HUES64 (cell line): Measurements from ENCODE around the gene SLC16A3. TPM values are rescaled to one million over a fixed set of nuclear protein-coding genes. Genes with fewer than 3 reads are reported as not detected.
"Not testable (repeated sequence)": the region's sequence is repeated elsewhere in the genome, so short reads cannot be mapped to it uniquely, and the experiment has no call there.

Experiments
- H3K27ac ChIP-seq: 2 replicates; pipeline ENCODE4 v1.7.0; 2013; ENCODE audit warnings: low read depth, low read length, inconsistent platforms
- H3K27me3 ChIP-seq: 2 replicates; pipeline ENCODE4 v1.6.1; 2013; ENCODE audit warnings: mild to moderate bottlenecking, low read length; ENCODE audit not compliant: insufficient read depth
- H3K36me3 ChIP-seq: 2 replicates; pipeline ENCODE4 v1.6.1; 2013; ENCODE audit warnings: mild to moderate bottlenecking, low read length; ENCODE audit not compliant: insufficient read depth
- H3K4me1 ChIP-seq: 2 replicates; pipeline ENCODE4 v1.6.1; 2013; ENCODE audit warnings: mild to moderate bottlenecking, low read length, moderate library complexity; ENCODE audit not compliant: insufficient read depth
- H3K4me3 ChIP-seq: 2 replicates; pipeline ENCODE4 v1.5.1; 2013; ENCODE audit warnings: mild to moderate bottlenecking, low read length, moderate library complexity
- H3K9ac ChIP-seq: 2 replicates; pipeline ENCODE4 v1.6.1; 2013; ENCODE audit warnings: mild to moderate bottlenecking, low read depth, low read length
- H3K9me3 ChIP-seq: 2 replicates; pipeline ENCODE4 v1.6.1; 2013; ENCODE audit warnings: low read depth, low read length; ENCODE audit not compliant: insufficient read depth
- WGBS: fragments of 150-250, 120-280 bp; methylation state at CpG from one replicate; pipeline ENCODE4 v1.1.7; 2013; ENCODE audit warnings: missing lambda C conversion rate; 5-methylcytosine and 5-hydroxymethylcytosine counted together
- polyA plus RNA-seq, 2 experiments: library from polyadenylated mRNA; stranded (reverse); fragments of 50-300 nt; gene quantifications; one replicate each; pipeline ENCODE4 v1.2.3, GENCODE V29; 2013

SLC16A3 gene
- 7.1 TPM for polyA plus RNA-seq (2013, experiment 1 of 2)
- 20.4 TPM for polyA plus RNA-seq (2013, experiment 2 of 2)

- no peak within 1 kb of the TSS for H3K9ac ChIP-seq
- no peak within 1 kb of the TSS for H3K27ac ChIP-seq
- H3K27me3 ChIP-seq, result peaks cover 64% of the 10 kb centered on the region
- H3K9me3 ChIP-seq, result no peaks in the 10 kb centered on the region
- peak within 1 kb of the TSS; percentile 53 for H3K4me3 ChIP-seq
- no peaks in the 10 kb centered on the region for H3K36me3 ChIP-seq
- 4% methylated on average over 105 of the region's 105 CpGs for WGBS
- peaks cover 5% of the 10 kb centered on the region for H3K4me1 ChIP-seq
Observed at GRCh38 chr17:82228842-82229697, at the start of gene SLC16A3. Gene SLC16A3 (plus strand): TSS chr17:82229042. CDS start chr17:82236009, 6,967 bp downstream.

- H3K36me3 ChIP-seq, result peaks cover 9% of the 10 kb centered on the region; the same call in 1 of the 2 replicates
- H3K27ac ChIP-seq, result no peak overlapping the region
Observed at GRCh38 chr17:82179412-82179811, 49.4 kb upstream of the SLC16A3 start.

DNA sequence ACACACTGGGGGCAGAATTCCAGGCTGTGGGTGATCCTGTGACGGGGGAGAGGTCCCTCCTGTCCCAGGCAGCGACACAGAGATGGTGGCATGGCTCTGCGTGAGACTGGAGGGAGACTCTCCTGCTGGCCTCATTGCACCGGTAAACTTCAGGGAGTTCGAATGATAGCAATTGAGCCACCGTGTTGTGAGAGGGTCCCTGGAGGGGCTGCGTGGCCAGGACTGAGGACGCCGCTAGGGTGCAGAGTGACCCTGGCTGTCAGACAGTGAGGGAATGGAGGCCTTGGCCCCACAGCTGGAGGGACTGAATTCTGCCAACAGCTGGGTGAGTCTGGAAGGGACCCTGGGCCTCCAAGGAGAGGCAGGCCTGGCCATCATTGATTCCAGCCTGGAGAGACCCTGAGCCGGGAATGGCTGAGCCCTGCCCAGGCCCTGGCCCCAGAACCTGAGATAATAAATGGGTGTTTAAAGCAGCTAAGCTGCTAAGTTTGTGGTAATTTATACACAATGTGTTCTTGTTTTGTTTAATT lies 48.8 kb upstream of the SLC16A3 start:
- WGBS, result 96% methylated on average over 10 of the region's 10 CpGs

More at GRCh38 chr17:82179412-82179811, 49.4 kb upstream of the SLC16A3 start:
- peaks cover 13% of the 10 kb centered on the region; the same call in 1 of the 2 replicates for H3K4me1 ChIP-seq
- 95% methylated on average over 13 of the region's 13 CpGs for WGBS
- H3K9me3 ChIP-seq, result no peaks in the 10 kb centered on the region
- H3K9ac ChIP-seq, result no peak overlapping the region
- H3K27me3 ChIP-seq, result peaks cover 64% of the 10 kb centered on the region
- no peak overlapping the region for H3K4me3 ChIP-seq

DNA sequence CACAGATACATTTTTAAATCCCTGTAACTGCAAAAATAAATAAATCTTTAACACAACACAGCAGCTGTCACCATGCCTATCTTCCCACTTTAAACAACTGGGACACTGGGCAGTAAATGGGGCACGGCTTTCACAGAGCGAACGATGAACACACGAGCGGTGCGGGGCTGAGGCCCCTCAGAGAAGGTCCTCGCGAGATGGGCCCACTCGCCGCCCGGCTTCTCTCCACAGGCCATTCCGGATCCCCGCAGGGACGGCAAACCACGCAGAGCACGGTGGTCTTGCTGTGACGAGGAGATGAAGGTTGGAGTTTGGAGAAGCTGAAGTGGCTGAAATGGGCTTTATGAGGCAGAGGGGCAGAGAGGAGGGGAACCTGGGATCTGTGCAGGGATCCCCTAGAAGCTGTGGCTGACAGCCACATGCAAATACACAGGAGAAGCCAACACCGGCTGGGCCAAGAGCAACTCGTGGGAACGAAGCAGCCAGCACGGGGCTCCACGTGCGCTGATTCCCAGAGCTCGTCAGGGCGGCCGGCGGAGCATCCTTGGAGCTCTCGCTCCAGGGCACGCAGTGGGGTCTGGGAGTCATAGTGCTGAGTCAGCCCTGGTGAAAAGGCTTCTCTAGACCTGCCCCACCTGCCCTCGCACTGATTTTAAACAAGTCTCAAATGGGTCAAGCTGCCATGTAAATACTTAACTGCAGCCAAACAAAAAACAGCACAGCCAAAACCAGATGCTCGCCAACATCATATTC lies 47.9 kb upstream of the SLC16A3 start:
- Histone ChIP-seq H3K27me3 (peaks cover 48% of the 10 kb centered on the region), H3K4me1 (no peaks in the 10 kb centered on the region), H3K4me3 (no peak overlapping the region), H3K36me3 (peaks cover 17% of the 10 kb centered on the region; the same call in 1 of the 2 replicates), H3K27ac (no peak overlapping the region), H3K9ac (no peak overlapping the region), H3K9me3 (no peaks in the 10 kb centered on the region)
- WGBS, result 89% methylated on average over 31 of the region's 31 CpGs

More for the DNA sequence above, 48.8 kb upstream of the SLC16A3 start:
- H3K27ac ChIP-seq, result no peak overlapping the region
- no peak overlapping the region for H3K9ac ChIP-seq
- H3K4me1 ChIP-seq, result peaks cover 7% of the 10 kb centered on the region; the same call in 1 of the 2 replicates
- no peak overlapping the region for H3K4me3 ChIP-seq
- H3K9me3 ChIP-seq, result no peaks in the 10 kb centered on the region
- H3K36me3 ChIP-seq, result peaks cover 15% of the 10 kb centered on the region; the same call in 1 of the 2 replicates
- peaks cover 58% of the 10 kb centered on the region for H3K27me3 ChIP-seq

DNA sequence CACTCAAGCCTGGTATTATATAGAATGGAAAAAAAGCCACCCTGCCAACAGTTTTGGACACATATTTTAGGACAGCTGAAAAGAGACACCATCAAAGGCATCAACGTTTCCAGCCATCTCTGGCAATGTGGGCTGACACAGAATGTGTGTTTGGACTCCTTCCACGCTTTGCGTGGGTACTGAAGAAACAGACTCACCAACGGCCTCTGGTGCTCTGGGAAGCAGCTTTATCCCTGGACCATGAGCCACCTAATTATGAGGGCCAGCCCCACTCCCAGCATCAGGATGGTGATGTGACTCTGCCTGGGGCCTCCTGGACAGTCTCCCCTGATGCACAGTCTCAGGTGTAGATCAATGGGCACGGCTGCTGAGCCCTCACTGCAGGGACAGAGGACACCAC lies 44.1 kb upstream of the SLC16A3 start:
- H3K27me3 ChIP-seq, result peaks cover 10% of the 10 kb centered on the region
- no peaks in the 10 kb centered on the region for H3K9me3 ChIP-seq
- no peak overlapping the region for H3K27ac ChIP-seq
- no peak overlapping the region for H3K4me3 ChIP-seq
- H3K36me3 ChIP-seq, result peaks cover 14% of the 10 kb centered on the region; the same call in 1 of the 2 replicates
- H3K9ac ChIP-seq, result no peak overlapping the region
- no peaks in the 10 kb centered on the region for H3K4me1 ChIP-seq
- WGBS, result 95% methylated on average over 5 of the region's 5 CpGs

- WGBS, result 93% methylated on average over 15 of the region's 15 CpGs
- Histone ChIP-seq H3K4me1 (no peaks in the 10 kb centered on the region), H3K36me3 (peaks cover 14% of the 10 kb centered on the region; the same call in 1 of the 2 replicates), H3K27ac (no peak overlapping the region), H3K9me3 (no peaks in the 10 kb centered on the region), H3K4me3 (no peak overlapping the region), H3K9ac (no peak overlapping the region), H3K27me3 (no peaks in the 10 kb centered on the region; the same call in 1 of the 2 replicates)
Observed at GRCh38 chr17:82186221-82186620, 42.6 kb upstream of the SLC16A3 start.

DNA sequence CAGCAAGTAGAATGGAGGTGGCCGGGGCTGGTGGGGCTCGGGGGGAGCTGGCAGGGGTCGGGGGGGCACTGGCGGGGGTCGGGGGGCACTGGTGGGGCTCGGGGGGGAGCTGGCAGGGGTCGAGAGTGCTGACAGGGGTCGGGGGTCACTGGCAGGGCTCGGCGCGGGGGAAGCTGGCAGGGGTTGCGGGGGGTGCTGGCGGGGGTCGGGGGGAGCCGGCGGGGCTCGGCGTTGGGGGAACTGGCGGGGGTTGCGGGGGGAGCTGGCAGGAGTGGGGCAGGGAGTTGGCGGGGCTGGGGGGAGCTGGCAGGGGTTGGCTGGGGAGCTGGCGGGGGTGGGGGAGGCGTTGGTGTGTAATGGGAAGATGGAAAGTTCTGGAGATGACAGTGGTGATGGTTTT lies 41.3 kb upstream of the SLC16A3 start:
- H3K4me3 ChIP-seq, result no peak overlapping the region
- H3K9ac ChIP-seq, result no peak overlapping the region
- H3K27me3 ChIP-seq, result no peaks in the 10 kb centered on the region
- over 99% methylated on average over 11 of the region's 23 CpGs for WGBS
- H3K9me3 ChIP-seq, result no peaks in the 10 kb centered on the region
- no peak overlapping the region for H3K27ac ChIP-seq
- no peaks in the 10 kb centered on the region for H3K4me1 ChIP-seq
- H3K36me3 ChIP-seq, result peaks cover 18% of the 10 kb centered on the region; the same call in 1 of the 2 replicates

GRCh38 chr17:82188001-82188961 lies 40.6 kb upstream of the SLC16A3 start:
- no peak overlapping the region for H3K4me3 ChIP-seq
- H3K9ac ChIP-seq, result no peak overlapping the region
- 90% methylated on average over 26 of the region's 26 CpGs for WGBS
- H3K27me3 ChIP-seq, result no peaks in the 10 kb centered on the region
- H3K4me1 ChIP-seq, result no peaks in the 10 kb centered on the region
- H3K36me3 ChIP-seq, result peaks cover 21% of the 10 kb centered on the region; the same call in 1 of the 2 replicates
- no peaks in the 10 kb centered on the region for H3K9me3 ChIP-seq
- no peak overlapping the region for H3K27ac ChIP-seq

DNA sequence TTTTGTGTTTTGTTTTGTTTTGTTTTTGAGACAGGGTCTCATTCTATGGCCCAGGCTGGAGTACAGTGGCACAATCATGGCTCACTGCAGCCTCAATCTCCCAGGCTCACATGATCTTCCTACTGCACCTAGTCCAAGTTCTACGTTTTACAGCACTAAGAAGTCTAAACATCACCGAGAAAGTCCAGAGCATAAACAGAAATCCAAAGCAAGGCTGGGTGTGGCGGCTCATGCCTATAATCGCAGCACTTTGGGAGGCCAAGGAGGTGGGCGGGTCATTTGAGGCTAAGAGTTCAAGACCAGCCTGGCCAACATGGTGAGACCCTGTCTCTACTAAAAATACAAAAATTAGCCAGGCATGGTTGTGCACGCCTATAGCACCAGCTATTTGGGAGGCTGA lies 35.8 kb upstream of the SLC16A3 start:
- H3K4me3 ChIP-seq, H3K9ac ChIP-seq, H3K27me3 ChIP-seq, H3K27ac ChIP-seq, H3K9me3 ChIP-seq, H3K4me1 ChIP-seq: not testable (repeated sequence)
- H3K36me3 ChIP-seq, result peaks cover 30% of the 10 kb centered on the region; the same call in 1 of the 2 replicates
- 78% methylated on average over 6 of the region's 6 CpGs for WGBS

- Histone ChIP-seq H3K27ac (no peak overlapping the region), H3K4me1 (no peaks in the 10 kb centered on the region), H3K9ac (no peak overlapping the region), H3K9me3 (no peaks in the 10 kb centered on the region), H3K27me3 (no peaks in the 10 kb centered on the region), H3K36me3 (peaks cover 30% of the 10 kb centered on the region; the same call in 1 of the 2 replicates), H3K4me3 (no peak overlapping the region)
- 97% methylated on average over 16 of the region's 16 CpGs for WGBS
Observed at GRCh38 chr17:82193520-82194220, 35.2 kb upstream of the SLC16A3 start.
